ENCODE data around the gene ITPR2.

DNA sequence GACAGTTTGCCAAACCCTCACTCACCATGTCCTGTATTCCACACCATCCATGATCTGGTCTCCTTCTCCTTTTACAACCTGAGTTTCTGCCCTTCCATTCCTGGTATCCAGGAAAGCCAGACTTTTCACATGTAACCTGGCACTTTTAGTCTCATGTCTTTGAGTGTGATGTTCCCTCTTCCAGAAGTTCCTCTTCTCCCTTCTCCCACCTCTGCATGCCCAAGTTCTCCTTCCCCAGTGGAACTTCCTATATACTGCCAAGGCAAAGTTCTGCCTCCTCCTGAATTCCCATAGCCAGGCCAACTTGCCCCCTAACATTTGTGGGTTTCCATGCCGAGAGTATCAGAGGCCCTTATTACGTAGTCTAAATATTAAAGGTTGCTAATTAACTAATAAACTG, 3.2 kb upstream of the ITPR2 start:
- TF ChIP-seq CTCF (IDR thresholded peaks at IDR 0.05) (no peak), POLR2A (IDR thresholded peaks at IDR 0.05) (no peak)

Measured in lower leg skin (tissue), 3 donors.